ENCODE results near the gene ANKUB1. TPM values are rescaled to one million over a fixed set of nuclear protein-coding genes. Genes with fewer than 3 reads are reported as not detected.

ANKUB1 gene, protein sequence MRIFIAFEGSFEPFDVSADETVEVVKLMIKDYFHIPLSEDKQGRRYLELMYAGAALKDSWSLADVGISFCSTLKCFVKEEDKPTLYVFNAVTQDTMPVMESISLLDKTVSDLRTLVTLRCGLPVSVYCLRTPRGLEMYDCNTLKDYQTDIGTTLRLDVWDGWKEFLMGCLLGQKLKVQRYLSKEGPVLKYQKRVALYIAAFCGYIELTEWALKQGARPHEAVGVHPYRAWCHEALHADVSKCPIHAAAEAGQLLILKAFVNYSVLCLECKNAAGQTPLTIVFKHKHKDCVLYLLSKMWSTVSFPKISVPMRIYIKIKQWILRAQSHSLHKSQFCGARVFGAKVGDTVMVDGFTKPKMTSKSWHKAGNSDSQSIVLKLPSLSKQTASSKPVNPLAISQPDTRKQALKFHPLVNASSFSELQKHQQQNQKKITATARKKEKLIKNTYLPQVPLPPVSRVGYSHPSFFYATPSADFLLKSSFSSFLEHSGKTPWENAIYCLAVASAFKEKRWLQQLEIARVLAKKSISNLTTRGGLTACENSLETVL
- not detected in 2 replicates for total RNA-seq

DNA sequence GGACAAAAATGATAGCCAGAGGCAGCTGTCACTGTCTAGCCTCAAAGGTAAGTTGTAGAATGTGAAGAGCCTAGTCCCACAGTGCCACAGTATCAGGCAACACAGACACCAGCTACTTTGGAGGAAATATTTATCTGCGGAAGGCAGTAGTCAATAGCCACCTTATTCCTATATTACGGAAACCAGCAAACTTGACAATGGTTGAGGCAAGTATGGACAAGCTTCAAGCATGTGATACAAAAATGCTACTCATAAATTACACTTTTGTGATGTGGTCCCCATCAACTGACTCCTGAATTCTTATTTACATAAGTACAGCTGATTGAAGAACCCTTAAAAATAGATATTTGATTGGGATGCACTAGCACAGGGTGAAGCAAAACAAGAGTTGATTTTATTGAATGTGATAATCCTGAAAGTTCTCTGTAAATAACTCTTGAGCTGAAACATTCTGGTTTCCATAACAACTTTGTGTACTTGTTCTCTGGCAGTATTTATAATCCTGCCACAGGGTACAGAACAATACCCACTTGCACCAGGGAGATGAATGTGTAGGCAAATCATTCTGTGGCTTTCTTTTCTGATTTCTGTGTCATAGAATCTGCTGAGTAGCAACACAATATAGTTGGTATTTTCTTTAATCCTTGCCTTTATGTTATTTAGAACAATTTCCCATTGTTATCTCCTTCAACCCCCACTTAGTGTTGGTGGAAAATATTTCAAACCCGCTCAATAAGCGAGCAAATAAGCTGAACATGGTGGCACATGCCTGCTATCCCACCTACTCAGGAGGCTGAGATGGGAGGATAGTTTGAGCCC is at the start of gene ANKUB1:
Gene ANKUB1 (minus strand): TSS at position 103 of the 819 bp plus-strand sequence. CDS start 188 bp downstream, outside the sequence.

DNA sequence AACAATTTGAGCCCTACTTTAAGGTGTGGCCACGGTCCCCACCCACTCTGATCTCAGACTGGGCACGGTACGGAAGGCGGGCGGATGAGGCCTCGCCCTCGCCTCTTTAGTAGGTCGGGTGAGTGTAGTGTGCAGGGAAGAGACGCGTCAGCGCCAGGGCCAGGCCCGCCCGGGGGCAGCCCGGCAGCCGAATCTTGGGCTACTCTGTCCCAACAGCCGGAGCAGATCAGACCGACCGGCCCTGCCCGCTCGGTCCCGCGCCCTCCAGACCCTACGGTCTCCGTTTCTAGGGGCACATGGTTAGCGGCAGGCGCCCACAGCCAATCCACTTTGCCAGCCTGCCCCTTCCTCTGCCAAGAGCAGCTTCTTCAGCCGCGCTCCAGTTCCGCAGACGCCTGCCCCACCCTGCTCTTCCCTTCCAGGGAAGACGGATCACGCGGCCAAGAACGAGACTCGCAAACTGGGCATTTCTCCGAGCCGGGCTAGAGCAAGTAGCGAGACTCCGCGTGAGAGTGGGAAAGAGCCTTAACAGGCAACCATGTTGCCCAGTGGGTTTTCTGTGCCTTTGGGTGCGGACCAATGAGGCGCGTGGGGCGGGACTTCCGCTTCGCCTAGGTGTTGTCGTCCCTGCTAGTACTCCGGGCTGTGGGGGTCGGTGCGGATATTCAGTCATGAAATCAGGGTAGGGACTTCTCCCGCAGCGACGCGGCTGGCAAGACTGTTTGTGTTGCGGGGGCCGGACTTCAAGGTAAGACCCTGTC is 20.4 kb upstream of the ANKUB1 start, which contains the start of gene RNF13:
Gene RNF13 (plus strand): TSS at position 610 of the 761 bp plus-strand sequence. CDS start 32,812 bp downstream, outside the sequence.

GRCh38 chr3:149752051-149752787 is 40.1 kb downstream of the ANKUB1 start, which contains the start of gene COMMD2:
Gene COMMD2, minus strand, starts transcription at chr3:149752489. Its CDS starts 45 bp downstream, at chr3:149752444.

Small RNA genes within 50 kb of the gene (small RNA-seq; reads per million reads assigned to genes)
- gene RNU6-507P = not detected

Other genes with a start within 250 kb of the ANKUB1 start
- gene WWTR1, start 134.5 kb downstream of the ANKUB1 start, total RNA-seq = 136 and 198 TPM in 2 replicates
- gene COMMD2, start 40.1 kb downstream of the ANKUB1 start, total RNA-seq = 45.2 and 55.7 TPM in 2 replicates
- 144 and 150 TPM in 2 replicates for gene RNF13, start 20.7 kb upstream of the ANKUB1 start, total RNA-seq
- 212 and 218 TPM in 2 replicates for gene PFN2, start 178.3 kb upstream of the ANKUB1 start, total RNA-seq